Loucy (cell line): ENCODE results near the gene CD200R1.

Experiments
- H2AFZ ChIP-seq: fragments of 200-600 bp; sonication (generic); 2 replicates; pipeline ENCODE4 v1.6.0; 2016; ENCODE audit warnings: antibody characterized with exemption, mild to moderate bottlenecking, low read length, moderate library complexity
- H3F3A ChIP-seq: fragments of 200-600 bp; 2 replicates; pipeline ENCODE4 v1.6.0; 2016; ENCODE audit warnings: antibody characterized with exemption, low read depth, mild to moderate bottlenecking
- H3K27me3 ChIP-seq: fragments of 200-600 bp; sonication (generic); 2 replicates; pipeline ENCODE4 v1.6.1; 2014; ENCODE audit warnings: low read length, mild to moderate bottlenecking; ENCODE audit not compliant: insufficient read depth, poor library complexity, severe bottlenecking
- H3K36me3 ChIP-seq: fragments of 200-600 bp; sonication (generic); 2 replicates; pipeline ENCODE4 v1.6.1; 2016; ENCODE audit warnings: low read length; ENCODE audit not compliant: insufficient read depth
- H3K4me1 ChIP-seq: fragments of 200-600 bp; sonication (generic); 2 replicates; pipeline ENCODE4 v1.5.1; 2014; ENCODE audit warnings: low read length, mild to moderate bottlenecking; ENCODE audit not compliant: insufficient read depth, poor library complexity, severe bottlenecking
- H3K4me2 ChIP-seq: fragments of 200-600 bp; sonication (generic); 2 replicates; pipeline ENCODE4 v1.6.0; 2014; ENCODE audit warnings: antibody characterized with exemption, low read length, low read depth, mild to moderate bottlenecking; ENCODE audit not compliant: poor library complexity, severe bottlenecking
- H3K4me3 ChIP-seq: fragments of 200-600 bp; sonication (generic); 2 replicates; pipeline ENCODE4 v1.5.1; 2014; ENCODE audit warnings: low read length, mild to moderate bottlenecking, mixed read lengths; ENCODE audit not compliant: poor library complexity, severe bottlenecking
- H3K79me2 ChIP-seq: fragments of 200-600 bp; sonication (generic); 2 replicates; pipeline ENCODE4 v1.6.1; 2014; ENCODE audit warnings: low read length; ENCODE audit not compliant: insufficient read depth
- H3K9ac ChIP-seq: fragments of 200-600 bp; sonication (generic); 2 replicates; pipeline ENCODE4 v1.6.0; 2014; ENCODE audit warnings: mild to moderate bottlenecking, low read depth, low read length, moderate library complexity; ENCODE audit not compliant: poor library complexity, severe bottlenecking
- H3K9me2 ChIP-seq: fragments of 200-600 bp; sonication (generic); replicated peaks from 2 replicates; pipeline ENCODE4 v1.6.1; 2016; ENCODE audit warnings: low read depth, low read length, mixed read lengths
- H3K9me3 ChIP-seq: fragments of 200-600 bp; sonication (generic); 2 replicates; pipeline ENCODE4 v1.6.1; 2014; ENCODE audit warnings: mild to moderate bottlenecking, antibody characterized with exemption, low read length, low read depth; ENCODE audit not compliant: insufficient read depth
- H4K20me1 ChIP-seq: fragments of 200-600 bp; sonication (generic); 2 replicates; pipeline ENCODE4 v1.6.0; 2014; ENCODE audit warnings: antibody characterized with exemption, low read length, mild to moderate bottlenecking; ENCODE audit not compliant: insufficient read depth, poor library complexity, severe bottlenecking
- EZH2phosphoT487 ChIP-seq: fragments of 200-600 bp; IDR thresholded peaks from 2 replicates; pipeline ENCODE4 v1.6.1; 2018; ENCODE audit warnings: antibody characterized with exemption, mild to moderate bottlenecking, moderate library complexity, borderline replicate concordance
- TF ChIP-seq, protein P1 (sequence below): fragments of 200-600 bp; sonication (generic); conservative IDR thresholded peaks from 2 replicates; pipeline ENCODE4 v1.5.1; 2014; ENCODE audit warnings: mild to moderate bottlenecking, antibody characterized with exemption, low read length

Gene CD200R1

DNA sequence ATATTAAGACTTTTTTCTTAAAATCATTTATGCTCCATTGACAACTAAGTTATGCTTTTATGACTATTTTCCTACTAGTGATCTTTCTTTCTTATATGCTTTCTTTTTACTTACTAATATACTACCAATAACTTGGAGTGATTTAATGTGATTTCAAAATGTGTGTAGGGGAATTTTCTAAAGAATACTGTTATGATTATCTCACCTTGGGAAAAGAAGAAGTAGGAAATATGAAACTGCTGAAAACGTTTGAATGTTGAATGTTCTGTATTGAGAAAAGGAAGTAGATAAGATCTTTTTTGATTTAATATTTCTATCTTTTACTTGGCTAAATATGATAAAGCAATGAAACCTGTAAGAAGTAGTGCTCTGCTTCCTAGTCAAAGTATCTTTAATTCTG is 7.8 kb upstream of the CD200R1 start:
- peaks cover 11% of the 10 kb centered on the region for H3K4me1 ChIP-seq
- no peaks in the 10 kb centered on the region for H3K27me3 ChIP-seq
- H3K4me3 ChIP-seq: no peak overlapping the region
- H3K9ac ChIP-seq: no peak overlapping the region
- no peaks in the 10 kb centered on the region for H4K20me1 ChIP-seq
- no peaks in the 10 kb centered on the region for H3K9me3 ChIP-seq
- no peaks in the 10 kb centered on the region for H3K9me2 ChIP-seq
- H3K79me2 ChIP-seq: no peaks in the 10 kb centered on the region
- no peak overlapping the region for H3K4me2 ChIP-seq
- H3F3A ChIP-seq: no peaks in the 10 kb centered on the region
- H3K36me3 ChIP-seq: no peaks in the 10 kb centered on the region
- no peak overlapping the region for H2AFZ ChIP-seq
- TF ChIP-seq, protein P1, sequence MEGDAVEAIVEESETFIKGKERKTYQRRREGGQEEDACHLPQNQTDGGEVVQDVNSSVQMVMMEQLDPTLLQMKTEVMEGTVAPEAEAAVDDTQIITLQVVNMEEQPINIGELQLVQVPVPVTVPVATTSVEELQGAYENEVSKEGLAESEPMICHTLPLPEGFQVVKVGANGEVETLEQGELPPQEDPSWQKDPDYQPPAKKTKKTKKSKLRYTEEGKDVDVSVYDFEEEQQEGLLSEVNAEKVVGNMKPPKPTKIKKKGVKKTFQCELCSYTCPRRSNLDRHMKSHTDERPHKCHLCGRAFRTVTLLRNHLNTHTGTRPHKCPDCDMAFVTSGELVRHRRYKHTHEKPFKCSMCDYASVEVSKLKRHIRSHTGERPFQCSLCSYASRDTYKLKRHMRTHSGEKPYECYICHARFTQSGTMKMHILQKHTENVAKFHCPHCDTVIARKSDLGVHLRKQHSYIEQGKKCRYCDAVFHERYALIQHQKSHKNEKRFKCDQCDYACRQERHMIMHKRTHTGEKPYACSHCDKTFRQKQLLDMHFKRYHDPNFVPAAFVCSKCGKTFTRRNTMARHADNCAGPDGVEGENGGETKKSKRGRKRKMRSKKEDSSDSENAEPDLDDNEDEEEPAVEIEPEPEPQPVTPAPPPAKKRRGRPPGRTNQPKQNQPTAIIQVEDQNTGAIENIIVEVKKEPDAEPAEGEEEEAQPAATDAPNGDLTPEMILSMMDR: no peak
- no peak for TF ChIP-seq EZH2phosphoT487

DNA sequence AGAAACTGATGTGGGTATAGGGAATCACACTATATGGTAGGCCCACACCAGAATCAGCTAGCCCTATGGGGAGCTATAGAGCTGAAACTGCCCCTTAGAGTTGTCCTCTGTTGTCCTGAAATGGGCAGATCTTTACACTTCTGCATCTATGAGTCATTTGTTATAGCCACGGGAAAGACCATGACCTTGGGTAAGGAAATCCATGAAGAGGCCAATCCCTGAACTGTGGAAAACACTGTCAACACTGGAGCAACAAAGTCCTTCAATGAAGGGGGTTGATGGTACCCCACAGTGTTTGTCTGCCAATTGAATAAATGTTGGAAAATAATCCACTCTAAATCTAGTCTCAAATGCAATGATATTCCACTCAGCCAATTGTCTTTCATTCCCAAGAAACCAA is 5.2 kb upstream of the CD200R1 start:
- Histone ChIP-seq H3K4me1 (peaks cover 25% of the 10 kb centered on the region), H3K9me3 (no peaks in the 10 kb centered on the region), H4K20me1 (no peaks in the 10 kb centered on the region), H3K36me3 (no peaks in the 10 kb centered on the region), H3F3A (no peaks in the 10 kb centered on the region), H3K4me3 (no peak overlapping the region), H3K9ac (no peak overlapping the region), H3K9me2 (no peaks in the 10 kb centered on the region), H3K79me2 (no peaks in the 10 kb centered on the region), H3K4me2 (no peak overlapping the region), H2AFZ (no peak overlapping the region), H3K27me3 (no peaks in the 10 kb centered on the region)
- TF ChIP-seq EZH2phosphoT487: no peak
- TF ChIP-seq, protein P1: no peak

DNA sequence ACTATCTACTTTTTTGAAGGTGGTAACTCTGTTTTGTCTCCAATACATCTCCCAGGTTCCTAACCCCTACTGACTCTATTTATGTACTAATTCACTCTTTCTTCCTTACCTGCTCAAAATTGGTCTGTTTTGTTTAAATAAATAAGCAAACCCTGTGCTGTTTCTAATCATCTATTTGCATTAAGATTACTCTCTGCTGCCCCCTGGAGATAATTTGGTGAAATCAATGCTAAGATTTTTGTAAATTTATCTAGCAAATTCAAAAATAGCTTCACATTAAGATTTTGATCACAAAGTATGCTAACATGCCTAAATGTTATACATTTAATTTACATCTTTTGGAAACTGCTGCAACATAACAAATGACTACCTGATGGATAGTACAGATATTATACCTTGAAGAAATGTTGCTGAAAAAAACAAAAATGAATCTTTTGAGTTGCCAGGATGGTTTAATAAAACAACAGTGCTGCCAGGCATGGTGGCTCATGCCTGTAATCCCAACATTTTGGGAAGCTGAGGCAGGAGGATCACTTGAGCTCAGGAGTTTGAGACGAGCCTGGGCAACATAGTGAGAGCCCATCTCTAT is 4.4 kb upstream of the CD200R1 start:
- H3K9me2 ChIP-seq: no peaks in the 10 kb centered on the region
- H3K4me2 ChIP-seq: no peak overlapping the region
- no peaks in the 10 kb centered on the region for H3K27me3 ChIP-seq
- H2AFZ ChIP-seq: no peak overlapping the region
- TF ChIP-seq, protein P1: peak; percentile 84
- no peak for TF ChIP-seq EZH2phosphoT487
- no peak overlapping the region for H3K4me3 ChIP-seq
- H3K9me3 ChIP-seq: no peaks in the 10 kb centered on the region
- H4K20me1 ChIP-seq: no peaks in the 10 kb centered on the region
- H3F3A ChIP-seq: no peaks in the 10 kb centered on the region
- no peaks in the 10 kb centered on the region for H3K36me3 ChIP-seq
- no peaks in the 10 kb centered on the region for H3K79me2 ChIP-seq
- H3K4me1 ChIP-seq: peaks cover 19% of the 10 kb centered on the region
- no peak overlapping the region for H3K9ac ChIP-seq
